ENCODE data around the gene OR10H4.
"Not testable (repeated sequence)": the region's sequence is repeated elsewhere in the genome, so short reads cannot be mapped to it uniquely, and the experiment has no call there.

DNA sequence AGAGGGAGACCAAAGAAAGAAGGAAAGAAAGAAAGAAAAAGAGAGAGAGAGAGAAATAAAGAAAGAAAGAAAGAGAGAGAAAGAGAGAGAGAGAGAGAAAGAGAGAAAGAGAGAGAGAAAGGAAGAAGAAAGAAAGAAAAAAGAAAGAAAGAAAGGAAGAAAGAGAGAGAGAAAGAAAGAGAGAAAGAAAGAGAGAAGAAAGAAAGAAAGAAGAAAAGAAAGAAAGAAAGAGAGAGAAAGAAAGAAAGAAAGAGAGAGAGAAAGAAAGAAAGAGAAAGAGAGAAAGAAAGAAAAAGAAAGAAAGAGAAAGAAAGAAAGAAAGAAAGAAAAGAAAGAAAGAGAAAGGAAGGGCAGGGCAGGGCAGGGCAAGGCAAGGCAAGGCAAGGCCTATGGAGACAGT lies 23.2 kb downstream of the OR10H4 start:
- TF ChIP-seq, protein P1, sequence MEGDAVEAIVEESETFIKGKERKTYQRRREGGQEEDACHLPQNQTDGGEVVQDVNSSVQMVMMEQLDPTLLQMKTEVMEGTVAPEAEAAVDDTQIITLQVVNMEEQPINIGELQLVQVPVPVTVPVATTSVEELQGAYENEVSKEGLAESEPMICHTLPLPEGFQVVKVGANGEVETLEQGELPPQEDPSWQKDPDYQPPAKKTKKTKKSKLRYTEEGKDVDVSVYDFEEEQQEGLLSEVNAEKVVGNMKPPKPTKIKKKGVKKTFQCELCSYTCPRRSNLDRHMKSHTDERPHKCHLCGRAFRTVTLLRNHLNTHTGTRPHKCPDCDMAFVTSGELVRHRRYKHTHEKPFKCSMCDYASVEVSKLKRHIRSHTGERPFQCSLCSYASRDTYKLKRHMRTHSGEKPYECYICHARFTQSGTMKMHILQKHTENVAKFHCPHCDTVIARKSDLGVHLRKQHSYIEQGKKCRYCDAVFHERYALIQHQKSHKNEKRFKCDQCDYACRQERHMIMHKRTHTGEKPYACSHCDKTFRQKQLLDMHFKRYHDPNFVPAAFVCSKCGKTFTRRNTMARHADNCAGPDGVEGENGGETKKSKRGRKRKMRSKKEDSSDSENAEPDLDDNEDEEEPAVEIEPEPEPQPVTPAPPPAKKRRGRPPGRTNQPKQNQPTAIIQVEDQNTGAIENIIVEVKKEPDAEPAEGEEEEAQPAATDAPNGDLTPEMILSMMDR (IDR thresholded peaks at IDR 0.05): not testable (repeated sequence)
- not testable (repeated sequence) for TF ChIP-seq POLR2A, EP300 (IDR thresholded peaks at IDR 0.05)

Measured in ovary (tissue), 3 donors.